GM12865 (cell line): Measurements from ENCODE around the gene PAN2.
A peak's percentile ranks its signal among the peaks of the same experiment; 100 is the strongest.
"Not testable (repeated sequence)": the region's sequence is repeated elsewhere in the genome, so short reads cannot be mapped to it uniquely, and the experiment has no call there.

Experiments
- DNase-seq: peaks from one replicate; pipeline ENCODE4 v3.0.0; 2010; ENCODE audit warnings: low read depth
- H3K4me3 ChIP-seq: 2 replicates; pipeline ENCODE4 v1.5.1; 2011; ENCODE audit warnings: mild to moderate bottlenecking, low read depth, low read length, control low read depth
- CTCF ChIP-seq: IDR thresholded peaks from 2 replicates; pipeline ENCODE4 v1.5.1; 2011; ENCODE audit warnings: low read length, control low read depth, low read depth, inconsistent platforms; ENCODE audit not compliant: insufficient read depth; ENCODE audit errors: missing control alignments

PAN2 gene

GRCh38 chr12:56297400-56297799 is 36.4 kb downstream of the PAN2 start:
- DNase-seq = no peak
- no peak for TF ChIP-seq CTCF
- no peak overlapping the region for H3K4me3 ChIP-seq

GRCh38 chr12:56296295-56296694 is 37.5 kb downstream of the PAN2 start:
- no peak overlapping the region for H3K4me3 ChIP-seq
- TF ChIP-seq CTCF = no peak
- DNase-seq = peak; percentile 27

GRCh38 chr12:56293795-56294194 is 40.0 kb downstream of the PAN2 start:
- DNase-seq = no peak
- H3K4me3 ChIP-seq = no peak overlapping the region
- no peak for TF ChIP-seq CTCF

- no peak for DNase-seq
- no peak for TF ChIP-seq CTCF
- no peak overlapping the region for H3K4me3 ChIP-seq
Observed at GRCh38 chr12:56288705-56289387, 45.0 kb downstream of the PAN2 start.

- no peak for DNase-seq
- H3K4me3 ChIP-seq = no peak overlapping the region
- no peak for TF ChIP-seq CTCF
Observed at GRCh38 chr12:56286044-56286830, 47.6 kb downstream of the PAN2 start.

- not testable (repeated sequence) for H3K4me3 ChIP-seq, DNase-seq
Observed at GRCh38 chr12:56284263-56284662, 49.5 kb downstream of the PAN2 start.

GRCh38 chr12:56282579-56282978 is 51.2 kb downstream of the PAN2 start:
- DNase-seq = no peak
- no peak for TF ChIP-seq CTCF
- H3K4me3 ChIP-seq = no peak overlapping the region
